CD4-positive, alpha-beta T cell (primary cell): ENCODE measurements around the gene LMBRD1. TPM values are rescaled to one million over a fixed set of nuclear protein-coding genes. Genes with fewer than 3 reads are reported as not detected.

Experiments
- ATAC-seq: fragments of 200-7000 bp; cut with Tn5 transposase; one replicate; pipeline ENCODE4 v1.10.0; 2022; ENCODE audit warnings: mild to moderate bottlenecking; ENCODE audit not compliant: poor library complexity
- CTCF ChIA-PET: fragments of 350-600 bp; sonication (Branson Sonifier 250); formaldehyde crosslinking; loops from one replicate; lab custom pipeline; 2021; ENCODE audit warnings: antibody characterized with exemption, inconsistent platforms; lab: Charles Lee
- POLR2A ChIA-PET: fragments of 350-600 bp; sonication (Branson Sonifier 250); formaldehyde crosslinking; loops from one replicate; lab custom pipeline; 2021; ENCODE audit warnings: antibody characterized with exemption, inconsistent platforms; lab: Charles Lee
- DNase-seq, 14 experiments: peaks; one replicate each; pipeline ENCODE4 v3.0.0-alpha.2; 2013 to 2020; ENCODE audit warnings: mixed read lengths in 2 of 14
- H3K27ac ChIP-seq, 2 donors: one replicate each; pipeline versions ENCODE4 v1.5.1 to v1.7.0; 2013; ENCODE audit warnings: low read length in 2 of 2, low read depth in 1 of 2, mild to moderate bottlenecking in 1 of 2
- H3K27me3 ChIP-seq, 2 experiments: 1 replicate in 1 of 2; 2 replicates in 1 of 2; pipeline versions ENCODE4 v1.6.1 to v1.7.0; 2013; ENCODE audit warnings: low read length in 2 of 2, control low read depth in 1 of 2, mild to moderate bottlenecking in 1 of 2, moderate library complexity in 1 of 2; ENCODE audit not compliant: insufficient read depth in 2 of 2, control insufficient read depth in 1 of 2
- H3K36me3 ChIP-seq: one replicate; pipeline ENCODE4 v1.6.1; 2013; ENCODE audit warnings: low read length, control low read depth; ENCODE audit not compliant: insufficient read depth
- H3K4me1 ChIP-seq: one replicate; pipeline ENCODE4 v1.6.1; 2013; ENCODE audit warnings: low read length, control low read depth; ENCODE audit not compliant: insufficient read depth
- H3K4me3 ChIP-seq: one replicate; pipeline ENCODE4 v1.5.1; 2013; ENCODE audit warnings: mild to moderate bottlenecking, low read length, moderate library complexity
- H3K9me3 ChIP-seq, 2 experiments: 1 replicate in 1 of 2; 2 replicates in 1 of 2; pipeline versions ENCODE4 v1.6.1 to v1.7.0; 2013; ENCODE audit warnings: low read length in 2 of 2, mild to moderate bottlenecking in 2 of 2, control low read depth in 1 of 2, moderate library complexity in 1 of 2; ENCODE audit not compliant: control insufficient read depth in 1 of 2, insufficient read depth in 1 of 2
- H3K27ac Mint-ChIP-seq: one replicate; pipeline ENCODE4 v1.8.0; 2020; ENCODE audit warnings: mixed read lengths
- H3K27me3 Mint-ChIP-seq: one replicate; pipeline ENCODE4 v1.8.0; 2021; ENCODE audit warnings: mixed read lengths
- H3K36me3 Mint-ChIP-seq: one replicate; pipeline ENCODE4 v1.8.0; 2021; ENCODE audit warnings: low read depth, mixed read lengths
- H3K4me1 Mint-ChIP-seq: one replicate; pipeline ENCODE4 v1.8.0; 2021; ENCODE audit warnings: low read depth, mixed read lengths
- H3K4me3 Mint-ChIP-seq: one replicate; pipeline ENCODE4 v1.8.0; 2020; ENCODE audit warnings: mild to moderate bottlenecking, mixed read lengths
- H3K9me3 Mint-ChIP-seq: one replicate; pipeline ENCODE4 v1.8.0; 2020; ENCODE audit warnings: mixed read lengths
- CTCF ChIP-seq: fragments of 200-600 bp; IDR thresholded peaks from one replicate; pipeline ENCODE4 v1.8.0; 2022; ENCODE audit warnings: antibody characterized with exemption, mild to moderate bottlenecking
- intact Hi-C, 2 experiments: fragments of 100-400 bp; cut with DNase I in 1 of 2; cut with micrococcal nuclease in 1 of 2; formaldehyde crosslinking; loops; one replicate each; pipeline versions ENCODE4 v1.15.1 to v1.9.0; 2023 to 2025; cut with DNase I, micrococcal nuclease
- total RNA-seq, 174 experiments: library from RNA in 2 of 174; stranded (reverse) in 2 of 174; gene quantifications; one replicate each; pipeline ENCODE4 v1.2.3 and lab custom pipeline; 2021 to 2026

Gene LMBRD1
- total RNA-seq, 2 experiments from 2014 or later: 40.3 to 42.0 TPM

- H3K27me3 ChIP-seq: no peaks in the 10 kb centered on the region
- peaks cover 32% of the 10 kb centered on the region for H3K36me3 ChIP-seq
- Mint-ChIP-seq H3K27ac (no peak overlapping the region), H3K36me3 (peaks cover 78% of the 10 kb centered on the region), H3K4me3 (no peak overlapping the region), H3K9me3 (no peaks in the 10 kb centered on the region), H3K27me3 (no peaks in the 10 kb centered on the region), H3K4me1 (peaks cover 6% of the 10 kb centered on the region)
- ATAC-seq (no peak), DNase-seq (no peak)
- ChIA-PET CTCF (no interaction called here), POLR2A (no interaction called here)
- TF ChIP-seq CTCF: no peak
- intact Hi-C loops: no loop called here
- H3K4me1 ChIP-seq: no peaks in the 10 kb centered on the region
- H3K9me3 ChIP-seq: no peaks in the 10 kb centered on the region
- H3K27ac ChIP-seq: no peak overlapping the region
- no peak overlapping the region for H3K4me3 ChIP-seq
Measured at GRCh38 chr6:69705954-69706353, 90.9 kb downstream of the LMBRD1 start.

GRCh38 chr6:69704916-69705315 is 91.9 kb downstream of the LMBRD1 start:
- no peak for DNase-seq
- Histone ChIP-seq H3K9me3 (no peaks in the 10 kb centered on the region), H3K4me3 (no peak overlapping the region), H3K27ac (no peak overlapping the region), H3K4me1 (no peaks in the 10 kb centered on the region), H3K36me3 (peaks cover 38% of the 10 kb centered on the region), H3K27me3 (no peaks in the 10 kb centered on the region)
- ChIA-PET POLR2A (no interaction called here), CTCF (no interaction called here)
- no peak for ATAC-seq
- Mint-ChIP-seq H3K36me3 (peaks cover 80% of the 10 kb centered on the region), H3K9me3 (no peaks in the 10 kb centered on the region), H3K4me1 (peaks cover 6% of the 10 kb centered on the region), H3K27ac (no peak overlapping the region), H3K27me3 (no peaks in the 10 kb centered on the region), H3K4me3 (no peak overlapping the region)
- intact Hi-C loops: no loop called here
- no peak for TF ChIP-seq CTCF

GRCh38 chr6:69699655-69700054 is 97.2 kb downstream of the LMBRD1 start:
- no peak overlapping the region for H3K4me3 Mint-ChIP-seq
- Histone ChIP-seq H3K4me1 (no peaks in the 10 kb centered on the region), H3K36me3 (peaks cover 45% of the 10 kb centered on the region), H3K27ac (no peak overlapping the region), H3K27me3 (no peaks in the 10 kb centered on the region), H3K9me3 (no peaks in the 10 kb centered on the region), H3K4me3 (no peak overlapping the region)
- CTCF ChIA-PET: no interaction called here
- DNase-seq: no peak
- intact Hi-C loops: no loop called here
- POLR2A ChIA-PET: no interaction called here
- peaks cover 85% of the 10 kb centered on the region for H3K36me3 Mint-ChIP-seq
- H3K27me3 Mint-ChIP-seq: no peaks in the 10 kb centered on the region
- no peak for ATAC-seq
- no peak for TF ChIP-seq CTCF
- peaks cover 7% of the 10 kb centered on the region for H3K4me1 Mint-ChIP-seq
- H3K9me3 Mint-ChIP-seq: no peaks in the 10 kb centered on the region
- H3K27ac Mint-ChIP-seq: no peak overlapping the region
